ENCODE data around the gene HLA-DQB2. TPM values are rescaled to one million over a fixed set of nuclear protein-coding genes. Genes with fewer than 3 reads are reported as not detected.

Gene HLA-DQB2
- total and polyA plus RNA-seq, 9 of the 15 experiments (the other 6 are each of a cell fraction or from before 2014, with no cell fraction given): not detected

- TF ChIP-seq, protein P1, sequence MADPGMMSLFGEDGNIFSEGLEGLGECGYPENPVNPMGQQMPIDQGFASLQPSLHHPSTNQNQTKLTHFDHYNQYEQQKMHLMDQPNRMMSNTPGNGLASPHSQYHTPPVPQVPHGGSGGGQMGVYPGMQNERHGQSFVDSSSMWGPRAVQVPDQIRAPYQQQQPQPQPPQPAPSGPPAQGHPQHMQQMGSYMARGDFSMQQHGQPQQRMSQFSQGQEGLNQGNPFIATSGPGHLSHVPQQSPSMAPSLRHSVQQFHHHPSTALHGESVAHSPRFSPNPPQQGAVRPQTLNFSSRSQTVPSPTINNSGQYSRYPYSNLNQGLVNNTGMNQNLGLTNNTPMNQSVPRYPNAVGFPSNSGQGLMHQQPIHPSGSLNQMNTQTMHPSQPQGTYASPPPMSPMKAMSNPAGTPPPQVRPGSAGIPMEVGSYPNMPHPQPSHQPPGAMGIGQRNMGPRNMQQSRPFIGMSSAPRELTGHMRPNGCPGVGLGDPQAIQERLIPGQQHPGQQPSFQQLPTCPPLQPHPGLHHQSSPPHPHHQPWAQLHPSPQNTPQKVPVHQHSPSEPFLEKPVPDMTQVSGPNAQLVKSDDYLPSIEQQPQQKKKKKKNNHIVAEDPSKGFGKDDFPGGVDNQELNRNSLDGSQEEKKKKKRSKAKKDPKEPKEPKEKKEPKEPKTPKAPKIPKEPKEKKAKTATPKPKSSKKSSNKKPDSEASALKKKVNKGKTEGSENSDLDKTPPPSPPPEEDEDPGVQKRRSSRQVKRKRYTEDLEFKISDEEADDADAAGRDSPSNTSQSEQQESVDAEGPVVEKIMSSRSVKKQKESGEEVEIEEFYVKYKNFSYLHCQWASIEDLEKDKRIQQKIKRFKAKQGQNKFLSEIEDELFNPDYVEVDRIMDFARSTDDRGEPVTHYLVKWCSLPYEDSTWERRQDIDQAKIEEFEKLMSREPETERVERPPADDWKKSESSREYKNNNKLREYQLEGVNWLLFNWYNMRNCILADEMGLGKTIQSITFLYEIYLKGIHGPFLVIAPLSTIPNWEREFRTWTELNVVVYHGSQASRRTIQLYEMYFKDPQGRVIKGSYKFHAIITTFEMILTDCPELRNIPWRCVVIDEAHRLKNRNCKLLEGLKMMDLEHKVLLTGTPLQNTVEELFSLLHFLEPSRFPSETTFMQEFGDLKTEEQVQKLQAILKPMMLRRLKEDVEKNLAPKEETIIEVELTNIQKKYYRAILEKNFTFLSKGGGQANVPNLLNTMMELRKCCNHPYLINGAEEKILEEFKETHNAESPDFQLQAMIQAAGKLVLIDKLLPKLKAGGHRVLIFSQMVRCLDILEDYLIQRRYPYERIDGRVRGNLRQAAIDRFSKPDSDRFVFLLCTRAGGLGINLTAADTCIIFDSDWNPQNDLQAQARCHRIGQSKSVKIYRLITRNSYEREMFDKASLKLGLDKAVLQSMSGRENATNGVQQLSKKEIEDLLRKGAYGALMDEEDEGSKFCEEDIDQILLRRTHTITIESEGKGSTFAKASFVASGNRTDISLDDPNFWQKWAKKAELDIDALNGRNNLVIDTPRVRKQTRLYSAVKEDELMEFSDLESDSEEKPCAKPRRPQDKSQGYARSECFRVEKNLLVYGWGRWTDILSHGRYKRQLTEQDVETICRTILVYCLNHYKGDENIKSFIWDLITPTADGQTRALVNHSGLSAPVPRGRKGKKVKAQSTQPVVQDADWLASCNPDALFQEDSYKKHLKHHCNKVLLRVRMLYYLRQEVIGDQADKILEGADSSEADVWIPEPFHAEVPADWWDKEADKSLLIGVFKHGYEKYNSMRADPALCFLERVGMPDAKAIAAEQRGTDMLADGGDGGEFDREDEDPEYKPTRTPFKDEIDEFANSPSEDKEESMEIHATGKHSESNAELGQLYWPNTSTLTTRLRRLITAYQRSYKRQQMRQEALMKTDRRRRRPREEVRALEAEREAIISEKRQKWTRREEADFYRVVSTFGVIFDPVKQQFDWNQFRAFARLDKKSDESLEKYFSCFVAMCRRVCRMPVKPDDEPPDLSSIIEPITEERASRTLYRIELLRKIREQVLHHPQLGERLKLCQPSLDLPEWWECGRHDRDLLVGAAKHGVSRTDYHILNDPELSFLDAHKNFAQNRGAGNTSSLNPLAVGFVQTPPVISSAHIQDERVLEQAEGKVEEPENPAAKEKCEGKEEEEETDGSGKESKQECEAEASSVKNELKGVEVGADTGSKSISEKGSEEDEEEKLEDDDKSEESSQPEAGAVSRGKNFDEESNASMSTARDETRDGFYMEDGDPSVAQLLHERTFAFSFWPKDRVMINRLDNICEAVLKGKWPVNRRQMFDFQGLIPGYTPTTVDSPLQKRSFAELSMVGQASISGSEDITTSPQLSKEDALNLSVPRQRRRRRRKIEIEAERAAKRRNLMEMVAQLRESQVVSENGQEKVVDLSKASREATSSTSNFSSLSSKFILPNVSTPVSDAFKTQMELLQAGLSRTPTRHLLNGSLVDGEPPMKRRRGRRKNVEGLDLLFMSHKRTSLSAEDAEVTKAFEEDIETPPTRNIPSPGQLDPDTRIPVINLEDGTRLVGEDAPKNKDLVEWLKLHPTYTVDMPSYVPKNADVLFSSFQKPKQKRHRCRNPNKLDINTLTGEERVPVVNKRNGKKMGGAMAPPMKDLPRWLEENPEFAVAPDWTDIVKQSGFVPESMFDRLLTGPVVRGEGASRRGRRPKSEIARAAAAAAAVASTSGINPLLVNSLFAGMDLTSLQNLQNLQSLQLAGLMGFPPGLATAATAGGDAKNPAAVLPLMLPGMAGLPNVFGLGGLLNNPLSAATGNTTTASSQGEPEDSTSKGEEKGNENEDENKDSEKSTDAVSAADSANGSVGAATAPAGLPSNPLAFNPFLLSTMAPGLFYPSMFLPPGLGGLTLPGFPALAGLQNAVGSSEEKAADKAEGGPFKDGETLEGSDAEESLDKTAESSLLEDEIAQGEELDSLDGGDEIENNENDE (IDR thresholded peaks at IDR 0.05; ENCODE audit: low read depth, low read length): no peak
- TF ChIP-seq HDAC6 (IDR thresholded peaks at IDR 0.05; ENCODE audit: low read depth, low read length) (no peak), ZNF75A (CRISPR knock-in tag; IDR thresholded peaks at IDR 0.05) (no peak), ZNF655 (CRISPR knock-in tag; IDR thresholded peaks at IDR 0.05) (no peak), CEBPB (tag; IDR thresholded peaks at IDR 0.05) (no peak), CEBPZ (IDR thresholded peaks at IDR 0.05; ENCODE audit: borderline replicate concordance, low read depth, low read length) (no peak), MAFG (tag; conservative IDR thresholded peaks at IDR 0.05) (peak; percentile 86), YBX1 (IDR thresholded peaks at IDR 0.05) (no peak), NCOA4 (IDR thresholded peaks at IDR 0.05; ENCODE audit: partially characterized antibody) (no peak), SMC3 (conservative IDR thresholded peaks at IDR 0.05; ENCODE audit: insufficient read depth, low read depth, low read length) (peak; percentile 56; the same call in 1 of the 2 replicates), ZNF764 (CRISPR knock-in tag; IDR thresholded peaks at IDR 0.05; ENCODE audit: low read depth) (no peak)
These were observed 22.6 kb upstream of the HLA-DQB2 start (continued) for GRCh38 chr6:32785781-32786533.
